ENCODE results near the gene ITIH5. TPM values are rescaled to one million over a fixed set of nuclear protein-coding genes. Genes with fewer than 3 reads are reported as not detected.

The ITIH5 gene
- total and polyA plus RNA-seq, 2 of the 8 experiments (the other 6 are each of a cell fraction or from before 2014, with no cell fraction given) = 5.8 to 7.6 TPM

- Histone ChIP-seq H3K27me3 (replicated peaks in 1 of 4; ENCODE audit: control insufficient read depth in 3 of 4, extremely low read depth in 1 of 4, insufficient read depth in 3 of 4, low read length in 3 of 4) (no peaks in the 10 kb centered on the region), H3K4ac (replicated peaks; ENCODE audit: insufficient read length, low read depth, low read length) (no peak overlapping the region), H3K9me3 (ENCODE audit: insufficient read depth in 2 of 2, low read depth in 1 of 2, low read length in 1 of 2) (peaks cover 0 to 2% of the 10 kb centered on the region in 2 experiments; a peak in 2 of 4 replicates), H3K79me1 (ENCODE audit: low read depth, low read length) (no peaks in the 10 kb centered on the region), H3K56ac (replicated peaks; ENCODE audit: insufficient read length, low read depth, low read length) (no peak overlapping the region), H3K4me1 (replicated peaks in 1 of 4; ENCODE audit: control insufficient read depth in 3 of 4, insufficient read depth in 4 of 4, low read length in 3 of 4) (no peaks in the 10 kb centered on the region), H3K9ac (replicated peaks in 1 of 4; ENCODE audit: extremely low read depth in 1 of 4, low read depth in 3 of 4, low read length in 3 of 4) (no peak overlapping the region), H2BK120ac (replicated peaks; ENCODE audit: low read depth, low read length) (no peak overlapping the region), H2BK20ac (ENCODE audit: low read length) (no peak overlapping the region), H2BK5ac (ENCODE audit: low read depth, low read length) (no peak overlapping the region), H4K91ac (replicated peaks; ENCODE audit: insufficient read length, low read length) (no peak overlapping the region), H3K27ac (ENCODE audit: low read depth, low read length) (no peak overlapping the region), H2AK5ac (ENCODE audit: low read depth, low read length) (no peak overlapping the region), H3K18ac (ENCODE audit: extremely low read depth, low read length) (no peak overlapping the region), H4K5ac (ENCODE audit: insufficient read length, low read depth, low read length) (no peak overlapping the region), H2AFZ (ENCODE audit: low read length) (no peak overlapping the region), H3K36me3 (ENCODE audit: control insufficient read depth in 2 of 4, insufficient read depth in 4 of 4, low read length in 3 of 4) (no peaks in the 10 kb centered on the region), H3K4me3 (ENCODE audit: extremely low read depth in 1 of 4, insufficient read depth in 2 of 4, low read depth in 3 of 4, low read length in 4 of 4) (no peak overlapping the region), H4K8ac (ENCODE audit: extremely low read depth, insufficient read depth, low read length) (no peak overlapping the region; the same call in 1 of the 2 replicates), H2BK12ac (ENCODE audit: low read depth, low read length) (no peak overlapping the region), H3K23me2 (ENCODE audit: low read depth, low read length) (no peaks in the 10 kb centered on the region), H3K4me2 (ENCODE audit: insufficient read depth in 1 of 2, low read depth in 2 of 2, low read length in 2 of 2) (no peak overlapping the region), H3K79me2 (ENCODE audit: control insufficient read depth in 1 of 2, insufficient read depth in 2 of 2, low read length in 2 of 2) (no peaks in the 10 kb centered on the region), H4K20me1 (replicated peaks in 1 of 2; ENCODE audit: control insufficient read depth in 1 of 2, insufficient read depth in 2 of 2, low read length in 2 of 2) (no peaks in the 10 kb centered on the region), H3K23ac (ENCODE audit: insufficient read length) (no peak overlapping the region), H2BK15ac (ENCODE audit: low read length) (no peak overlapping the region), H3K14ac (ENCODE audit: insufficient read length) (no peak overlapping the region)
- ChIA-PET POLR2A (ENCODE audit: partially characterized antibody) (no interaction called here), CTCF (ENCODE audit: partially characterized antibody) (interaction anchor here (1.3 kb wide), 1 partner anchor 11 kb away, joined by 5 read pairs; no protein-coding TSS in a partner anchor)
- TF ChIP-seq CBX5 (IDR thresholded peaks at IDR 0.05; ENCODE audit: low read depth, low read length) (no peak), E2F6 (IDR thresholded peaks at IDR 0.05) (no peak), ATF3 (IDR thresholded peaks at IDR 0.05; ENCODE audit: insufficient read depth, low read depth, low read length) (no peak), ZNF274 (IDR thresholded peaks at IDR 0.05; ENCODE audit: borderline replicate concordance, extremely low read depth, low read length) (no peak), RAD21 (IDR thresholded peaks at IDR 0.05 in 1 of 2, conservative IDR thresholded peaks at IDR 0.05 in 1 of 2; ENCODE audit: low read depth in 2 of 2, low read length in 2 of 2) (no peak)
- FAIRE-seq (no peak), DNase-seq (ENCODE audit: low read depth in 1 of 2, low spot score in 2 of 2) (no peak)
- 91% methylated on average over 7 of the region's 7 CpGs; no CpG with 5 or more reads in 1 of the 2 experiments for WGBS, 2 experiments (ENCODE audit: extremely low coverage in 1 of 2, insufficient coverage in 1 of 2, insufficient read length in 1 of 2, insufficient replicate concordance in 2 of 2, low coverage in 1 of 2, low lambda C conversion rate in 2 of 2, missing lambda C conversion rate in 1 of 2)
Observed at GRCh38 chr10:7651853-7652470, 14.8 kb downstream of the ITIH5 start.

Data from H1 (cell line).